ENCODE measurements around the gene CNTNAP2. TPM values are rescaled to one million over a fixed set of nuclear protein-coding genes. Genes with fewer than 3 reads are reported as not detected.

The CNTNAP2 gene
- total and polyA plus RNA-seq, 2 donors from 2014 or later: 0.06 to 0.13 TPM

GRCh38 chr7:147556317-147556716, 1439.7 kb downstream of the CNTNAP2 start:
- FAIRE-seq (no peak), DNase-seq (no peak)
- no peaks in the 10 kb centered on the region for H3K4me1 ChIP-seq (ENCODE audit: control insufficient read depth in 2 of 3, insufficient read depth in 2 of 3, low read depth in 1 of 3, low read length in 3 of 3)
- no peaks in the 10 kb centered on the region for H3K9me3 ChIP-seq (ENCODE audit: control insufficient read depth in 2 of 3, insufficient read depth in 1 of 3, low read length in 3 of 3)
- H3K27me3 ChIP-seq (ENCODE audit: control insufficient read depth, insufficient read depth, low read length): no peaks in the 10 kb centered on the region
- intact Hi-C loops (cut with DNase I): no loop called here
- H3K4me3 ChIP-seq (ENCODE audit: low read length in 3 of 3): no peak overlapping the region
- no peaks in the 10 kb centered on the region for H3K36me3 ChIP-seq (ENCODE audit: control insufficient read depth in 2 of 3, insufficient read depth in 3 of 3, low read length in 3 of 3)
- H3K27ac ChIP-seq (ENCODE audit: low read depth in 2 of 2, low read length in 2 of 2): no peak overlapping the region
- H3K9ac ChIP-seq (ENCODE audit: low read length in 3 of 3): no peak overlapping the region
- TF ChIP-seq, protein P1, sequence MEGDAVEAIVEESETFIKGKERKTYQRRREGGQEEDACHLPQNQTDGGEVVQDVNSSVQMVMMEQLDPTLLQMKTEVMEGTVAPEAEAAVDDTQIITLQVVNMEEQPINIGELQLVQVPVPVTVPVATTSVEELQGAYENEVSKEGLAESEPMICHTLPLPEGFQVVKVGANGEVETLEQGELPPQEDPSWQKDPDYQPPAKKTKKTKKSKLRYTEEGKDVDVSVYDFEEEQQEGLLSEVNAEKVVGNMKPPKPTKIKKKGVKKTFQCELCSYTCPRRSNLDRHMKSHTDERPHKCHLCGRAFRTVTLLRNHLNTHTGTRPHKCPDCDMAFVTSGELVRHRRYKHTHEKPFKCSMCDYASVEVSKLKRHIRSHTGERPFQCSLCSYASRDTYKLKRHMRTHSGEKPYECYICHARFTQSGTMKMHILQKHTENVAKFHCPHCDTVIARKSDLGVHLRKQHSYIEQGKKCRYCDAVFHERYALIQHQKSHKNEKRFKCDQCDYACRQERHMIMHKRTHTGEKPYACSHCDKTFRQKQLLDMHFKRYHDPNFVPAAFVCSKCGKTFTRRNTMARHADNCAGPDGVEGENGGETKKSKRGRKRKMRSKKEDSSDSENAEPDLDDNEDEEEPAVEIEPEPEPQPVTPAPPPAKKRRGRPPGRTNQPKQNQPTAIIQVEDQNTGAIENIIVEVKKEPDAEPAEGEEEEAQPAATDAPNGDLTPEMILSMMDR (IDR thresholded peaks at IDR 0.05; ENCODE audit: borderline replicate concordance, extremely low read depth, insufficient read depth): no peak

DNA sequence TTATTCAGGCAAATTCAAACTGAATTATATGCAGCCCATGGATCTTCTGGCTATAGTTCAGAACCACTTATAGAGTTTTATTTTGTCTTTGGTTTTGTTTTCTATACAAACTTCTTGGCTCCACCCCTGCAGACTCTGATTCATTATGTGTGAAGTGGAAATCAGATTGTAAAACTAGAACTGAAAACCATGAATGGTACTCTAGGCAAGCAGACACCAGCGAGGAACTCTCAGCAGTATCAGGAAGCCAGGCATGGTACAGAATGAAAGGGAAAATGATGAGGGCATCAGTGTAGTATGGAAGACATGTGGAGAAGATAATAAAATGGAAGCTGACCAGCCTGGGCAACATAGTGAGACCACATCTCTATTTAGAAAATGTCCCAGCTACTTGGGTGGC, 1447.1 kb downstream of the CNTNAP2 start:
- H3K27ac ChIP-seq (ENCODE audit: low read depth in 2 of 2, low read length in 2 of 2): no peak overlapping the region
- H3K9me3 ChIP-seq (ENCODE audit: control insufficient read depth in 2 of 3, insufficient read depth in 1 of 3, low read length in 3 of 3): no peaks in the 10 kb centered on the region
- DNase-seq (no peak), FAIRE-seq (no peak)
- H3K27me3 ChIP-seq (ENCODE audit: control insufficient read depth, insufficient read depth, low read length): no peaks in the 10 kb centered on the region
- no peaks in the 10 kb centered on the region for H3K4me1 ChIP-seq (ENCODE audit: control insufficient read depth in 2 of 3, insufficient read depth in 2 of 3, low read depth in 1 of 3, low read length in 3 of 3)
- intact Hi-C loops (cut with DNase I): no loop called here
- H3K36me3 ChIP-seq (ENCODE audit: control insufficient read depth in 2 of 3, insufficient read depth in 3 of 3, low read length in 3 of 3): no peaks in the 10 kb centered on the region
- no peak overlapping the region for H3K4me3 ChIP-seq (ENCODE audit: low read length in 3 of 3)
- TF ChIP-seq, protein P1 (IDR thresholded peaks at IDR 0.05; ENCODE audit: borderline replicate concordance, extremely low read depth, insufficient read depth): no peak
- no peak overlapping the region for H3K9ac ChIP-seq (ENCODE audit: low read length in 3 of 3)

DNA sequence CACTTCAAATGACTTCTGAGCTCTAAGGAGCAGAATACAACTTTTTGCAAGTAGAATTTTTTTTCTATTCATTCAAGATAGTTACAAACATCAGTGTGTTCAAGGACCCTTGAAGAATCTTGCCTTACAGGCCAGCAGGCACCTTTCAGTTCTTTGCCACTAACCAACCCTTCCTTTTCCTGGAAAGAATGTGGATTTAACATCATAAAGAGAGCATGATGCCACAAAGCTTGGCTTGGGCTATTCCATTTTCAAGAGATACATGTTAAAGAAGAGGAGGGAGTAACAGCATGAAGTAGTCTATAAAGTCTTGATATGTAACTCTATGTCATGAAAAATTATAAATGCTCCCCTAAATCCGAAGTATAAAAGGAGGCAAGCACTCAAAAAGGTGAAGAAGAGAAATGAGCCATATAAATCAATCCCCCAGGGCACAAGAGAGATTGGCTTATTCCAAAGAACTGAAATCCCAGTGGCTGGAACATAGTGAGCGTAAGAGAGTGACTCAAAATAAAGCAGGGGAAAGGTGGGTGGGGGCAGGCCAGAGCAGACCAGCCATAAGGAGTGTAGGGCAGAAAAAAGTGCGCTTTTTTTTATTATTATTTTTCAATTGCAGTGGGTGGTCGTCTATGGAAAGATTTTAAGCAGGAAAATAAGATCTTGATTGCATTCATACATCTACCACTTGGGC, 1448.3 kb downstream of the CNTNAP2 start:
- intact Hi-C loops (cut with DNase I): no loop called here
- FAIRE-seq: no peak
- no peak overlapping the region for H3K27ac ChIP-seq (ENCODE audit: low read depth in 2 of 2, low read length in 2 of 2)
- no peak overlapping the region for H3K4me3 ChIP-seq (ENCODE audit: low read length in 3 of 3)
- H3K9ac ChIP-seq (ENCODE audit: low read length in 3 of 3): no peak overlapping the region
- H3K9me3 ChIP-seq (ENCODE audit: control insufficient read depth in 2 of 3, insufficient read depth in 1 of 3, low read length in 3 of 3): no peaks in the 10 kb centered on the region
- TF ChIP-seq, protein P1 (IDR thresholded peaks at IDR 0.05; ENCODE audit: borderline replicate concordance, extremely low read depth, insufficient read depth): no peak
- no peaks in the 10 kb centered on the region for H3K36me3 ChIP-seq (ENCODE audit: control insufficient read depth in 2 of 3, insufficient read depth in 3 of 3, low read length in 3 of 3)
- no peaks in the 10 kb centered on the region for H3K4me1 ChIP-seq (ENCODE audit: control insufficient read depth in 2 of 3, insufficient read depth in 2 of 3, low read depth in 1 of 3, low read length in 3 of 3)
- DNase-seq: no peak
- no peaks in the 10 kb centered on the region for H3K27me3 ChIP-seq (ENCODE audit: control insufficient read depth, insufficient read depth, low read length)

DNA sequence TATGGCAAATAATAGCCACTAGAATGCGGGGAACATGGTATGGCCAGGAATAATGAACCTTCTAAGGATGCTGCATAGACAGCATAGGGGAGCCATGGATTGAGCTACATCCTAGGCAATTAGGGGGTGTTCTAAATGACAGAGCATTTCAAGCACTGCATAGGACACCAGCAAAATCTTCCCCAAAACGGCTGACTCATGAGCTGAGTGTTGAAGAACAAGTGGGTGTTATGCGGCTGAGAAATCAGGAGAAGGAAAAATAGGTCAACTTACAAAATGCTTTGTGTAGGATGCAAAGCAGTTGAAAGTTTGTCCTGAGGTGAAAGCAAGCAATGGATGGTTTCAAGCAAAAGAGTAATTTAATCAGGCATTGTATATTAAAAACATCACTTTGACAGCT, 1450.4 kb downstream of the CNTNAP2 start:
- Histone ChIP-seq H3K4me3 (ENCODE audit: low read length in 3 of 3) (no peak overlapping the region), H3K4me1 (ENCODE audit: control insufficient read depth in 2 of 3, insufficient read depth in 2 of 3, low read depth in 1 of 3, low read length in 3 of 3) (no peaks in the 10 kb centered on the region), H3K27me3 (ENCODE audit: control insufficient read depth, insufficient read depth, low read length) (no peaks in the 10 kb centered on the region), H3K9ac (ENCODE audit: low read length in 3 of 3) (no peak overlapping the region), H3K9me3 (ENCODE audit: control insufficient read depth in 2 of 3, insufficient read depth in 1 of 3, low read length in 3 of 3) (no peaks in the 10 kb centered on the region), H3K36me3 (ENCODE audit: control insufficient read depth in 2 of 3, insufficient read depth in 3 of 3, low read length in 3 of 3) (no peaks in the 10 kb centered on the region), H3K27ac (ENCODE audit: low read depth in 2 of 2, low read length in 2 of 2) (no peak overlapping the region)
- TF ChIP-seq, protein P1 (IDR thresholded peaks at IDR 0.05; ENCODE audit: borderline replicate concordance, extremely low read depth, insufficient read depth): no peak
- no peak for DNase-seq
- intact Hi-C loops (cut with DNase I): no loop called here
- no peak for FAIRE-seq
